K562 (cell line): ENCODE results near the gene L3HYPDH. TPM values are rescaled to one million over a fixed set of nuclear protein-coding genes. Genes with fewer than 3 reads are reported as not detected.

Source experiments
- FUS ChIP-seq: fragments of 200-400 bp; formaldehyde crosslinking; optimal IDR thresholded peaks from 2 replicates; pipeline ENCODE3; 2017; ENCODE audit warnings: low read depth, low read length
- KAT7 ChIP-seq: sonication (generic); formaldehyde crosslinking; IDR thresholded peaks from 2 replicates; pipeline ENCODE4 v1.8.0; 2022; ENCODE audit warnings: missing genetic modification reagents, mild to moderate bottlenecking, borderline replicate concordance
- KDM2B ChIP-seq: fragments of 250-450 bp; sonication (Bioruptor Pico); IDR thresholded peaks from 2 replicates; pipeline ENCODE4 v1.8.0; 2021; ENCODE audit warnings: mild to moderate bottlenecking, moderate library complexity
- MITF ChIP-seq: IDR thresholded peaks from 2 replicates; pipeline ENCODE4 v1.6.1; 2014; ENCODE audit warnings: antibody characterized with exemption
- NCOA6 ChIP-seq: fragments of 450-650 bp; IDR thresholded peaks from 2 replicates; pipeline ENCODE4 v1.6.1; 2017; ENCODE audit warnings: mild to moderate bottlenecking
- NFXL1 ChIP-seq: fragments of 450-650 bp; formaldehyde crosslinking; IDR thresholded peaks from 2 replicates; pipeline ENCODE4 v1.4.0; 2021; ENCODE audit warnings: mild to moderate bottlenecking
- NONO ChIP-seq, 2 experiments: fragments of 200-400 bp in 1 of 2; fragments of 450-650 bp in 1 of 2; formaldehyde crosslinking in 1 of 2; IDR thresholded peaks; 2 replicates each; pipeline ENCODE4 v1.6.1; 2017; ENCODE audit warnings: low read depth in 2 of 2, mild to moderate bottlenecking in 2 of 2, moderate library complexity in 2 of 2, low read length in 1 of 2
- NUFIP1 ChIP-seq: fragments of 450-650 bp; IDR thresholded peaks from 2 replicates; pipeline ENCODE4 v1.6.1; 2018; ENCODE audit not compliant: partially characterized antibody
- PATZ1 ChIP-seq: fragments of 250-450 bp; sonication (Bioruptor Pico); IDR thresholded peaks from 2 replicates; pipeline ENCODE4 v1.5.0; 2020; ENCODE audit warnings: mild to moderate bottlenecking, borderline replicate concordance
- TCF7 ChIP-seq: sonication (generic); IDR thresholded peaks from 2 replicates; pipeline ENCODE4 v1.6.1; 2016; ENCODE audit warnings: antibody characterized with exemption, borderline replicate concordance
- TEAD2 ChIP-seq: fragments of 450-650 bp; IDR thresholded peaks from 2 replicates; pipeline ENCODE4 v1.6.1; 2016; ENCODE audit warnings: missing genetic modification characterization, control low read depth, missing compliant biosample characterization
- U2AF2 ChIP-seq: fragments of 200-400 bp; formaldehyde crosslinking; optimal IDR thresholded peaks from 2 replicates; pipeline ENCODE3; 2017; ENCODE audit warnings: low read depth, mild to moderate bottlenecking, low read length
- ZBTB7A ChIP-seq: IDR thresholded peaks from 2 replicates; pipeline ENCODE4 v1.6.1; 2011; ENCODE audit warnings: low read depth, mild to moderate bottlenecking, low read length, moderate library complexity, borderline replicate concordance; ENCODE audit not compliant: control insufficient read depth
- ZNF696 ChIP-seq: fragments of 250-450 bp; sonication (Bioruptor Pico); conservative IDR thresholded peaks from 2 replicates; pipeline ENCODE4 v1.4.0; 2020; ENCODE audit warnings: mild to moderate bottlenecking, moderate library complexity
- polyA plus RNA-seq, 8 experiments: library from polyadenylated mRNA; depleted of rRNA in 4 of 8; stranded (reverse) in 5 of 8; unstranded in 3 of 8; fragments of >200 nt; fragmentation: Nextera tagmentation in 2 of 8; fragmentation: Illumina TruSeq in 1 of 8; extraction: Ambion mirVana in 2 of 8; extraction: Trizol in 1 of 8; gene quantifications; 2 replicates each; pipeline versions ENCODE4 v1.2.1 to v1.2.3, GENCODE V29; 2011 to 2014; ENCODE audit warnings: inconsistent platforms in 1 of 8, missing spikeins in 1 of 8
- total RNA-seq, 7 experiments: library from RNA; depleted of rRNA in 6 of 7; stranded (reverse); fragments of >200 nt in 6 of 7; fragmentation: Illumina TruSeq in 2 of 7; extraction: Trizol in 2 of 7; gene quantifications; 2 replicates each; pipeline versions ENCODE4 v1.2.1 to v1.2.3, GENCODE V29; 2011 to 2021; ENCODE audit warnings: low replicate concordance in 1 of 7
- TF ChIP-seq, protein P1 (sequence below): fragments of 450-650 bp; IDR thresholded peaks from one replicate; pipeline ENCODE4 v1.6.1; 2018; ENCODE audit warnings: mild to moderate bottlenecking, moderate library complexity; ENCODE audit not compliant: partially characterized antibody
- TF ChIP-seq, protein P2 (sequence below): sonication (generic); formaldehyde crosslinking; IDR thresholded peaks from 2 replicates; pipeline ENCODE4 v1.8.0; 2023; ENCODE audit warnings: mild to moderate bottlenecking, missing genetic modification reagents
- TF ChIP-seq, protein P3 (sequence below), 2 experiments: IDR thresholded peaks; 2 replicates each; pipeline ENCODE4 v1.6.1; 2011; ENCODE audit warnings: borderline replicate concordance in 1 of 2, control low read depth in 1 of 2, low read depth in 1 of 2, low read length in 1 of 2, mild to moderate bottlenecking in 1 of 2, mixed read lengths in 1 of 2, moderate library complexity in 1 of 2; ENCODE audit not compliant: insufficient read depth in 1 of 2, insufficient read length in 1 of 2, poor library complexity in 1 of 2, severe bottlenecking in 1 of 2; ENCODE audit errors: extremely low read depth in 1 of 2
- TF ChIP-seq, protein P4 (sequence below): sonication (generic); formaldehyde crosslinking; IDR thresholded peaks from 2 replicates; pipeline ENCODE4 v1.8.0; 2022; ENCODE audit warnings: mild to moderate bottlenecking, missing genetic modification reagents

The L3HYPDH gene
- total and polyA plus RNA-seq, 9 of the 15 experiments (the other 6 are each of a cell fraction or from before 2014, with no cell fraction given), result 12.8 to 36.5 (median 19.3) TPM

- TF ChIP-seq KAT7 (CRISPR knock-in tag) (peak; percentile 88), TEAD2 (tag) (no peak), NUFIP1 (no peak), U2AF2 (no peak), PATZ1 (no peak), NFXL1 (CRISPR knock-in tag) (no peak), NONO (IDR thresholded peaks at IDR 0.05; ENCODE audit: low read depth in 2 of 2, low read length in 1 of 2) (peak in 1 of 2 experiments; percentile 53; a peak in 2 of 4 replicates), KDM2B (CRISPR knock-in tag) (no peak), FUS (peak; percentile 27), TCF7 (peak; percentile 36; the same call in 1 of the 2 replicates), ZBTB7A (peak; percentile 71; the same call in 1 of the 2 replicates), ZNF696 (CRISPR knock-in tag) (no peak), NCOA6 (peak; percentile 43; the same call in 1 of the 2 replicates), MITF (no peak)
- TF ChIP-seq, protein P1, sequence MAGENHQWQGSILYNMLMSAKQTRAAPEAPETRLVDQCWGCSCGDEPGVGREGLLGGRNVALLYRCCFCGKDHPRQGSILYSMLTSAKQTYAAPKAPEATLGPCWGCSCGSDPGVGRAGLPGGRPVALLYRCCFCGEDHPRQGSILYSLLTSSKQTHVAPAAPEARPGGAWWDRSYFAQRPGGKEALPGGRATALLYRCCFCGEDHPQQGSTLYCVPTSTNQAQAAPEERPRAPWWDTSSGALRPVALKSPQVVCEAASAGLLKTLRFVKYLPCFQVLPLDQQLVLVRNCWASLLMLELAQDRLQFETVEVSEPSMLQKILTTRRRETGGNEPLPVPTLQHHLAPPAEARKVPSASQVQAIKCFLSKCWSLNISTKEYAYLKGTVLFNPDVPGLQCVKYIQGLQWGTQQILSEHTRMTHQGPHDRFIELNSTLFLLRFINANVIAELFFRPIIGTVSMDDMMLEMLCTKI, result no peak
- TF ChIP-seq, protein P2, sequence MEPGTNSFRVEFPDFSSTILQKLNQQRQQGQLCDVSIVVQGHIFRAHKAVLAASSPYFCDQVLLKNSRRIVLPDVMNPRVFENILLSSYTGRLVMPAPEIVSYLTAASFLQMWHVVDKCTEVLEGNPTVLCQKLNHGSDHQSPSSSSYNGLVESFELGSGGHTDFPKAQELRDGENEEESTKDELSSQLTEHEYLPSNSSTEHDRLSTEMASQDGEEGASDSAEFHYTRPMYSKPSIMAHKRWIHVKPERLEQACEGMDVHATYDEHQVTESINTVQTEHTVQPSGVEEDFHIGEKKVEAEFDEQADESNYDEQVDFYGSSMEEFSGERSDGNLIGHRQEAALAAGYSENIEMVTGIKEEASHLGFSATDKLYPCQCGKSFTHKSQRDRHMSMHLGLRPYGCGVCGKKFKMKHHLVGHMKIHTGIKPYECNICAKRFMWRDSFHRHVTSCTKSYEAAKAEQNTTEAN (CRISPR knock-in tag), result 0 out of 2 replicates have a peak, but pooled peaks have one; percentile 23
- TF ChIP-seq, protein P3, sequence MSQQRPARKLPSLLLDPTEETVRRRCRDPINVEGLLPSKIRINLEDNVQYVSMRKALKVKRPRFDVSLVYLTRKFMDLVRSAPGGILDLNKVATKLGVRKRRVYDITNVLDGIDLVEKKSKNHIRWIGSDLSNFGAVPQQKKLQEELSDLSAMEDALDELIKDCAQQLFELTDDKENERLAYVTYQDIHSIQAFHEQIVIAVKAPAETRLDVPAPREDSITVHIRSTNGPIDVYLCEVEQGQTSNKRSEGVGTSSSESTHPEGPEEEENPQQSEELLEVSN (IDR thresholded peaks at IDR 0.05; ENCODE audit: borderline replicate concordance in 1 of 2, extremely low read depth in 1 of 2, insufficient read depth in 1 of 2, insufficient read length in 1 of 2, low read depth in 1 of 2, low read length in 1 of 2, poor library complexity in 1 of 2, severe bottlenecking in 1 of 2), result peak; percentile 80 to 84
- TF ChIP-seq, protein P4, sequence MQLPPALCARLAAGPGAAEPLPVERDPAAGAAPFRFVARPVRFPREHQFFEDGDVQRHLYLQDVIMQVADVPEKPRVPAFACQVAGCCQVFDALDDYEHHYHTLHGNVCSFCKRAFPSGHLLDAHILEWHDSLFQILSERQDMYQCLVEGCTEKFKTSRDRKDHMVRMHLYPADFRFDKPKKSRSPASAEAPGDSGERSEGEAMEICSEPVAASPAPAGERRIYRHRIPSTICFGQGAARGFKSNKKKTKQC, result peak; percentile 95
Observed at GRCh38 chr14:59483819-59484638, at the start of gene L3HYPDH, which contains the start of gene JKAMP (continued).
